IPS DF 6.9 (cell line): ENCODE data around the gene VAMP5.
"Not testable (repeated sequence)": the region's sequence is repeated elsewhere in the genome, so short reads cannot be mapped to it uniquely, and the experiment has no call there.

Experiments
- DNase-seq: peaks from one replicate; pipeline ENCODE4 v3.0.0-alpha.2; 2013; ENCODE audit warnings: low read depth, low spot score
- H3K27ac ChIP-seq: one replicate; pipeline ENCODE4 v1.5.1; 2013; ENCODE audit warnings: low read length, control low read depth
- H3K27me3 ChIP-seq: 2 replicates; pipeline ENCODE4 v1.6.1; 2013; ENCODE audit warnings: mild to moderate bottlenecking, low read length; ENCODE audit not compliant: control insufficient read depth, insufficient read depth
- H3K36me3 ChIP-seq: 2 replicates; pipeline ENCODE4 v1.6.1; 2013; ENCODE audit warnings: low read length; ENCODE audit not compliant: control insufficient read depth, insufficient read depth
- H3K4me1 ChIP-seq: 2 replicates; pipeline ENCODE4 v1.6.1; 2013; ENCODE audit warnings: low read length; ENCODE audit not compliant: control insufficient read depth, insufficient read depth
- H3K4me3 ChIP-seq: 2 replicates; pipeline ENCODE4 v1.5.1; 2013; ENCODE audit warnings: mild to moderate bottlenecking, low read length
- H3K9me3 ChIP-seq: 2 replicates; pipeline ENCODE4 v1.6.1; 2013; ENCODE audit warnings: low read length, inconsistent platforms; ENCODE audit not compliant: control insufficient read depth, insufficient read depth
- WGBS: extraction: QIAGEN DNeasy Blood & Tissue Kit; methylation state at CpG from one replicate; pipeline ENCODE4 v1.1.7; 2013; ENCODE audit warnings: mixed read lengths, missing lambda C conversion rate; ENCODE audit not compliant: insufficient read length, insufficient coverage; 5-methylcytosine and 5-hydroxymethylcytosine counted together

VAMP5 gene

DNA sequence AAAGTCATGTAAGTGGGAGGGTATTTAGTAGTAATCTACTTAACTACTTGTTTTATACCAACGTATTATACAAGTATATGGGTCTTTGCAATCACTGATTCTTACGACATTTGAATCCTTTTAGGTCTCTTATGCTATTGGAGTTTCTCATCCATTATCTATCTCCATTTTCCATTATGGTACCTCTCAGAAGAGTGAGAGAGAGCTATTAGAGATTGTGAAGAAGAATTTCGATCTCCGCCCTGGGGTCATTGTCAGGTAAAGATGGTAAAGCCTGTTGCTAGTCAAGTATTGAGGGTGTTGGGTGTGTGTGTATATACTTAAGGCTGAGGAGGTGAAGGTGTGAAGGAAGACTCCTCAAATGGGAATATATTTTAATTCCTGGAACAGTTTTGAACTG, 41.5 kb upstream of the VAMP5 start:
- Histone ChIP-seq H3K4me1 (no peaks in the 10 kb centered on the region), H3K27me3 (no peaks in the 10 kb centered on the region), H3K9me3 (no peaks in the 10 kb centered on the region), H3K27ac (no peak overlapping the region), H3K36me3 (peaks cover 25% of the 10 kb centered on the region), H3K4me3 (no peak overlapping the region)
- no peak for DNase-seq
- no CpG with 5 or more reads among the region's 4 CpGs for WGBS

DNA sequence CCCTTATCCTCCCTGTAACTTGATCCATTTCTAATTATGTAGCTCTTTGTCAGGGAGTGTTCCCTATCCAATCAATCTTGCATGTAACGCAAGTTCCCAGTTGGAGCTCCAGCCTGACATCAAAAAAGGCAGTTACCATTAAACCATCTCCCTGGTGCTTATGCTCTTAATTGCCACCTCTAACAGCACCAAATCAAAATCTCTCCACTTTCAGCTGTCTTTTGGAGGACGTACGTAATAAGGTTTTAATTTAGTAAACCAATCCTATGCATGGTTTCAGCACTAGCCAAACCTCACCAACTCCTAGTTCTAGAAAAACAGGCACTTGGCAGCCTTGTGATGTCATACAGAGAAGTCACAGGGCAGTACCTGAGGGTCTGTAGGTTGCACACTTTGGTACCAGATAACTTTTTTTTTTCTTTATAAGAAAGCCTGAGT, 40.0 kb upstream of the VAMP5 start:
- H3K9me3 ChIP-seq, H3K4me3 ChIP-seq, H3K27me3 ChIP-seq, DNase-seq, H3K27ac ChIP-seq, H3K4me1 ChIP-seq: not testable (repeated sequence)
- no CpG with 5 or more reads among the region's 3 CpGs for WGBS
- H3K36me3 ChIP-seq = peaks cover 25% of the 10 kb centered on the region

DNA sequence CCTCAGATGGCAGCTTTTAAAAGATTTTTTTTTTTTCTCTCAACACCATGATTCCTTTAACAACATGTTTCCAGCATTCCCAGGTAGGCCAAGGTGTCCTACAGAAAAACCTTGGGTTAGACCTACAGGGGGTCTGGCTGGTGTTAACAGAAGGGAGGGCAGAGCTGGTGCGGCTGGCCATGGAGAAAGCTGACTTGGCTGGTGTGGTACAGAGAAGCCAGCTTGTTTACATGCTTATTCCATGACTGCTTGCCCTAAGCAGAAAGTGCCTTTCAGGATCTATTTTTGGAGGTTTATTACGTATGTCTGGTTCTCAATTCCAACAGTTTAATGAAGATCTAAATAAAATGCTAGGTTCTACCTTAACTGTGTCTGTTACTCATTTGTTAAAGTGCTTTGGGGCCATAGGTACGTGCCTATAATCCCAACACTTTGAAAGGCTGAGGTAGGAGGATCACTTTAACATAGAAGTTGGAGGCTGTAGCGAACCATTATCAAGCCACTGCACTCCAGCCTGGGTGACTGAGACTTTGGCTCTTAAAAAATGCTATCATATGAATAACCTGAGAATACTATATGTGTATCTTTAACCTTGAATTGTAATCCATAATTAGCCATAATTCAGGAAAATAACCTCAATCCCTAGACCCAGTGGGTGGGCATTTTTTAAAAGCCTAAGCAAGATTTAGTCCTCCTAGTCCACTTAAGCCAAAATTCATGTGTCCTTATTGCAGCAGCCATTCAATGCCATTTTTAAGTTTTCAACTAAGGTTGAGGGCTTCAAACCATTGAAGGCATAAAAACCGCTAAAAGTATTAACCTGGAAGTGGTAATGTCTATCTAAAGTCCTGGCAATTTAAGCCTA, 39.1 kb upstream of the VAMP5 start:
- WGBS = no CpG with 5 or more reads among the region's 5 CpGs
- H3K4me3 ChIP-seq, H3K27me3 ChIP-seq, H3K27ac ChIP-seq, DNase-seq, H3K4me1 ChIP-seq, H3K9me3 ChIP-seq: not testable (repeated sequence)
- H3K36me3 ChIP-seq = peaks cover 26% of the 10 kb centered on the region

DNA sequence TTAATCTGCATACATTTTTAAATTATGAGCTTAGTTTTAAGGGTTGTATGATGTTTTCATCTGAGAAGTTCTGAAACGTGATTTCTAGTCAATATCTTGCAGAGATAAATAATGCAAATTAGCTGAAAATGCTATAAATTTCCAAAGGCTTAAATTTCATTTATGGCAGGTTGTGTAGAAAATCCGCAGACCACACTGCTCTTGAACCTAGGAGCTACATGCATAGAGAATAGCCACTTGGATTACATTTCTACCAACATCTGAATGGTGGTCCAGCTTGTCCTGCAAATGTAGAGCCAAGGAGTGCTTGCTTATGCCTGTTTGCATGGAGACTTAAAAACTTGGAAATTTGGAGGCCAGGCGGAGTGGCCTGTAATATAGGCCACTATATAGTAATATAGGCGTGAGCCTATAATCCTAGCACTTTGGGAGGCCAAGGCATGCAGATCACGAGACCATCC, 38.4 kb upstream of the VAMP5 start:
- Histone ChIP-seq H3K4me3 (no peak overlapping the region), H3K27me3 (no peaks in the 10 kb centered on the region), H3K36me3 (peaks cover 33% of the 10 kb centered on the region), H3K4me1 (no peaks in the 10 kb centered on the region), H3K9me3 (no peaks in the 10 kb centered on the region), H3K27ac (no peak overlapping the region)
- WGBS = no CpG with 5 or more reads among the region's 5 CpGs
- no peak for DNase-seq

DNA sequence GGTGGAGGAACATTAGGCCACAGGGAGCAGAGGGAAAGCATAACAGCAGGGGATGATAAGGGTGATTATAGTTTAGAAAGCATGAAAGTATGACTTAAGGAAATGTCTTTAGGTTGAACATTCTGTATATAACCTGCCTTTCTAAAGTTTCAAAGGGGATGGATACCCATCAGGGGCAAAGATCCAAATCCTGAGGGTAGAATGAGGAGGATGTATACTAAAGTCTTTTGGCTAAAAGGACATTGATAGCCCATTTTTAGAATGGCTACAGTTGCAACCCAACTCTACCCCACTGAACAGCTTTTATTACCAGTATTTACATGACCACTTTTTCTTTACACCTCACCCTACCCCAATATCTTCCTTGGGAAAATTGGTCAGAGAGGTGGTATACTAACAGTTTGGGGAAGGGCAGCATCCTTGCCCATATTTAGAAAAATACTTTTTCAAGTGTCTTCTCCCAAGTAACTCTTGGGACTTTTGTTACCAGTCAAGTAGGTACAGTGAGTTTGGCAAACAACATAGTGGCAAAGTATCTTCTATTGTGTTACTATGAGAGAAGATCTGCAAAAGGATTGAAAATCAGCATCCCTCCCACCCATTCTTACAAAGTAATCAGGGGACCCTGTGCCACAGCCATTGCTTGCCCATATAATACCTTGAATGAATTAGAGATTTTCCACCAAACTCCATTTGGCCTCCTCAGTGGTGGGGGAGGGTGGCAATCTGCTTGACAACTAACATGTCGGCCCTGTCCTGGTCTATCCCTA, 37.0 kb upstream of the VAMP5 start:
- H3K36me3 ChIP-seq = peaks cover 29% of the 10 kb centered on the region

DNA sequence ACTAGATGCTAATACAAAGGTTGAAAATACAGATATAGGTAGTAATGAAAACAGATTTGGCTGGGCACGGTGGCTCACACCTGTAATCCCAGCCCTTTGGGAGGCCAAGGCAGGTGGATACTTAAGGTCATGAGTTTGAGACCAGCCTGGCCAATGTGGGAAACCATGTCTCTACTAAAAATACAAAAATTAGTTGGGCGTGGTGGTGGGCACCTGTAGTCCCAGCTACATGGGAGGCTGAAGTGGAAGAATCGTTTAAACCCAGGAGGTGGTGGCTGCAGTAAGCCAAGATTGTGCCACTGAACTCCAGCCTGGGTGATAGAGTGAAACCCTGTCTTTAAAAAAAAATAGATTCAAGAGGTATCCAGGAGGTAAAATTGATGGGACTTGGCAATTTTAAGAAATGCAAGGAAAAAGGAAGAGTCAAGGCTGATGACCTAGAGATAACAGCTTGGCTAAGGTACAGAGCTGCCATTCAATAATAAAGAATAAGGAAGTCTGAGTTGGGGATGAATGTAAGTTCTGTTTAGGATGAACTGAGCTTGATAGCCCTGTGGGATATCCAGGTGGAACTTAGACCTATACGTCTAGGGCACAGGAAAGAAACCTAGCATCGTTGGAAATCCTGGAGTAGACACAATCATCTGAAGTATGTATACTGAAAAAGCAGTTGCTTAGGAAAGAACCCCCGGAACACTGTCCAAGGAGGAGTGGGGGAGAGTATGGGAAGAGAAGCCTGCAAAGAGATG, 36.2 kb upstream of the VAMP5 start:
- H3K27me3 ChIP-seq = no peaks in the 10 kb centered on the region
- H3K9me3 ChIP-seq = no peaks in the 10 kb centered on the region
- H3K36me3 ChIP-seq = peaks cover 22% of the 10 kb centered on the region; the same call in 1 of the 2 replicates
- WGBS = no CpG with 5 or more reads among the region's 6 CpGs
- H3K4me3 ChIP-seq = no peak overlapping the region
- no peak overlapping the region for H3K27ac ChIP-seq
- H3K4me1 ChIP-seq = no peaks in the 10 kb centered on the region
- DNase-seq = no peak

More for the DNA sequence above, 37.0 kb upstream of the VAMP5 start:
- DNase-seq = no peak
- Histone ChIP-seq H3K27ac (no peak overlapping the region), H3K27me3 (no peaks in the 10 kb centered on the region), H3K9me3 (no peaks in the 10 kb centered on the region), H3K4me3 (no peak overlapping the region), H3K4me1 (no peaks in the 10 kb centered on the region)
- WGBS = no CpG with 5 or more reads among the region's 1 CpG

DNA sequence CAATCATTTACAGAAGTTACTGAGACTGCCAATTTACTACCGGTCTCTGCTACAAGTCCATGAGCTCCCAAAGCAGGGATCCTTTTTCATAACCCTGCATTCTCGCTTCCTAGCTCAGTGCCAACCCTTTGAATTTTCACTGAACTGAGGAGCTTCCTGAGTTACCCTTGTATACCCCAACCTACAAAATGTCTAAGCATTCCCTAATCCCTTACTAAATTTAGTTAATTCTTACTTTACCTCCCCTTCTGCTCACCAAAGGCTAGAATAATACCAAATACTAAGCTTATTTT, 35.7 kb upstream of the VAMP5 start:
- no peak for DNase-seq
- Histone ChIP-seq H3K4me1 (no peaks in the 10 kb centered on the region), H3K4me3 (no peak overlapping the region), H3K9me3 (no peaks in the 10 kb centered on the region), H3K36me3 (peaks cover 20% of the 10 kb centered on the region; the same call in 1 of the 2 replicates), H3K27ac (no peak overlapping the region), H3K27me3 (no peaks in the 10 kb centered on the region)
- WGBS = no CpG with 5 or more reads among the region's 2 CpGs

DNA sequence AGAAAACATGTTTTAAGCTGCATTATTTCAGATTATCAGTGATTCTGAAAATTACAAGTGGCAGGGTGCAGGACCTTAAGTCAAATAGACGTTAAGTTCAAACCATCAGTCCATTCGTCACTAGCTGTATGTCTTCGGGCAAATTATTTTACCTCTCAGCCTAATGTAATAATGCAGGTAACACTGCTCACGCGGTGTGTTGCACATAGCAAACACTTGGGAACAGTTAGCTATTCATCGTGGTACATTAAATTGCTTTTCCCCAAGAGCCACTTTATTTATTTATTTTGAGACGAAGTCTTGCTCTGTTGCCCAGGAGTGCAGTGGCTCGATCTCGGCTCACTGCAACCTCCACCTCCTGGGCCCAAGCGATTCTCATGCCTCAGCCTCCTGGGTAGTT, 35.1 kb upstream of the VAMP5 start:
- Histone ChIP-seq H3K27me3 (no peaks in the 10 kb centered on the region), H3K27ac (no peak overlapping the region), H3K4me1 (no peaks in the 10 kb centered on the region), H3K36me3 (peaks cover 19% of the 10 kb centered on the region; the same call in 1 of the 2 replicates), H3K4me3 (no peak overlapping the region), H3K9me3 (no peaks in the 10 kb centered on the region)
- WGBS = no CpG with 5 or more reads among the region's 10 CpGs
- no peak for DNase-seq

DNA sequence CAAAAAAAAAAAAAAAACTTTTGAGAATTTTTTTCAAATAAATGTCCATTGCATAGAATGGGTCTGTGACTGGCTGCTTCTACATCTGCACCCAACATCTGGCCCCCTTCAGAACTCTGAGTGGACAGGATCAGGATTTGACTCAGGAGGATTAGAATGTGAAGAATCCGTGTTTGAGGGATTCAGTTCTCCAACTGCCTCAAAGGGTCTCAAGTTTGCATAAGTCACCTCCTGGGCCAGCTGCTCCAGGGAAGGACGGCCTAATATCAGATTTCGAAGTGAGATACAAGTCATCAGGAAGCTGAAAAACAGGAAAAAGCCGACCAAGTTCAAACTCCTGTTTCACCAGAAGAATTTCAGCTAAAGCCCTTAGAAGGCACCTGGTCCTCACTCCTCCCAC, 34.4 kb upstream of the VAMP5 start:
- no CpG with 5 or more reads among the region's 4 CpGs for WGBS
- Histone ChIP-seq H3K36me3 (peaks cover 20% of the 10 kb centered on the region; the same call in 1 of the 2 replicates), H3K27ac (no peak overlapping the region), H3K27me3 (no peaks in the 10 kb centered on the region), H3K4me1 (no peaks in the 10 kb centered on the region), H3K4me3 (no peak overlapping the region), H3K9me3 (no peaks in the 10 kb centered on the region)
- no peak for DNase-seq

DNA sequence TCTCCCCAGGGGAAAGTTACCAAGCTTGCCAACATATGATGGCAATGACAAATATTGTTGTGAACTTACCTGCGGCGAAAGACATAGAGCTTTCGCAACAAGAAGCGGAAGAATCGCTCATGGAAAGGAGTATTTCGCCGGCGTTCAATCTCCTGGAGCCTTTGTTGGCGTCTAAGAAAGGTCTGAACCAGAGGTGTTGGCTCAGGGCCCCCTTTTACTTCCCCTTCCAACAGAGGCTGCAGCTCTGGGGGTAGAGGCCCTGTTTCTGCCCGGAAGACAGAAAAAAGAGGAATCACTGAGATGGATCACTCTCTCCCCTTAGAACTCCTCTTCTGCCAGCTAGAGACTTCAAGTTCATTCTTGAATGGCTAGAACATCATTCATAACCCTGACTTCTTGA, 33.7 kb upstream of the VAMP5 start:
- no CpG with 5 or more reads among the region's 10 CpGs for WGBS
- Histone ChIP-seq H3K9me3 (no peaks in the 10 kb centered on the region), H3K4me1 (no peaks in the 10 kb centered on the region), H3K27ac (no peak overlapping the region), H3K36me3 (peaks cover 23% of the 10 kb centered on the region; the same call in 1 of the 2 replicates), H3K4me3 (no peak overlapping the region), H3K27me3 (no peaks in the 10 kb centered on the region)
- DNase-seq = no peak
